Left lobe of liver (tissue), 2 donors: ENCODE results near the gene PRLR. TPM values are rescaled to one million over a fixed set of nuclear protein-coding genes. Genes with fewer than 3 reads are reported as not detected.

Experiments used
- ATAC-seq: fragments of 200-7000 bp; cut with Tn5 transposase; one replicate; pipeline ENCODE4 v1.9.1; 2020; ENCODE audit warnings: mild to moderate bottlenecking, moderate library complexity
- DNase-seq: peaks from one replicate; pipeline ENCODE4 v3.0.0-alpha.2; 2020; ENCODE audit warnings: low spot score
- total RNA-seq: library from RNA; stranded (reverse); gene quantifications from one replicate; pipeline ENCODE4 v1.2.1, GENCODE V29; 2021
- donor health status: DM: no; HTN: no; CAD: no; lungs with moderate emphysema.
- donor health status: DM: no; HTN: yes; CAD: no.

Gene PRLR
- total RNA-seq, 1 donor from 2014 or later, result 11.9 TPM

GRCh38 chr5:35010676-35011075, 219.6 kb downstream of the PRLR start:
- DNase-seq, result no peak
- ATAC-seq, result no peak

- ATAC-seq (no peak), DNase-seq (no peak)
Observed at GRCh38 chr5:35009657-35010056, 220.6 kb downstream of the PRLR start.

- ATAC-seq (no peak), DNase-seq (no peak)
Observed at GRCh38 chr5:35009019-35009418, 221.3 kb downstream of the PRLR start.

- ATAC-seq (no peak), DNase-seq (no peak)
Observed at GRCh38 chr5:35004771-35005170, 225.5 kb downstream of the PRLR start.

GRCh38 chr5:35004200-35004599, 226.1 kb downstream of the PRLR start:
- no peak for DNase-seq
- no peak for ATAC-seq

GRCh38 chr5:35003018-35003957, 227.0 kb downstream of the PRLR start:
- DNase-seq (no peak), ATAC-seq (peak; percentile 80)

GRCh38 chr5:35002459-35002858, 227.8 kb downstream of the PRLR start:
- ATAC-seq (no peak), DNase-seq (no peak)

- ATAC-seq (no peak), DNase-seq (no peak)
Observed at GRCh38 chr5:35001842-35002241, 228.4 kb downstream of the PRLR start.

Other genes starting within 250 kb of the PRLR start
- 50.8 TPM for gene AGXT2, start 182.5 kb downstream of the PRLR start, total RNA-seq